Mammary epithelial cell (primary cell): Measurements from ENCODE around the gene ANO7.

Experiments
- EZH2 ChIP-seq: IDR thresholded peaks from 2 replicates; pipeline ENCODE4 v1.6.1; 2012; ENCODE audit warnings: low read length, inconsistent platforms, borderline replicate concordance
- TF ChIP-seq, protein P1 (sequence below), 2 donors: IDR thresholded peaks in 1 of 2; conservative IDR thresholded peaks in 1 of 2; 2 replicates each; pipeline ENCODE4 v1.5.1; 2011 to 2012; ENCODE audit warnings: inconsistent platforms in 2 of 2, low read length in 2 of 2, mild to moderate bottlenecking in 2 of 2, control low read depth in 1 of 2, low read depth in 1 of 2; ENCODE audit not compliant: insufficient read depth in 1 of 2; ENCODE audit errors: extremely low read depth in 1 of 2

DNA sequence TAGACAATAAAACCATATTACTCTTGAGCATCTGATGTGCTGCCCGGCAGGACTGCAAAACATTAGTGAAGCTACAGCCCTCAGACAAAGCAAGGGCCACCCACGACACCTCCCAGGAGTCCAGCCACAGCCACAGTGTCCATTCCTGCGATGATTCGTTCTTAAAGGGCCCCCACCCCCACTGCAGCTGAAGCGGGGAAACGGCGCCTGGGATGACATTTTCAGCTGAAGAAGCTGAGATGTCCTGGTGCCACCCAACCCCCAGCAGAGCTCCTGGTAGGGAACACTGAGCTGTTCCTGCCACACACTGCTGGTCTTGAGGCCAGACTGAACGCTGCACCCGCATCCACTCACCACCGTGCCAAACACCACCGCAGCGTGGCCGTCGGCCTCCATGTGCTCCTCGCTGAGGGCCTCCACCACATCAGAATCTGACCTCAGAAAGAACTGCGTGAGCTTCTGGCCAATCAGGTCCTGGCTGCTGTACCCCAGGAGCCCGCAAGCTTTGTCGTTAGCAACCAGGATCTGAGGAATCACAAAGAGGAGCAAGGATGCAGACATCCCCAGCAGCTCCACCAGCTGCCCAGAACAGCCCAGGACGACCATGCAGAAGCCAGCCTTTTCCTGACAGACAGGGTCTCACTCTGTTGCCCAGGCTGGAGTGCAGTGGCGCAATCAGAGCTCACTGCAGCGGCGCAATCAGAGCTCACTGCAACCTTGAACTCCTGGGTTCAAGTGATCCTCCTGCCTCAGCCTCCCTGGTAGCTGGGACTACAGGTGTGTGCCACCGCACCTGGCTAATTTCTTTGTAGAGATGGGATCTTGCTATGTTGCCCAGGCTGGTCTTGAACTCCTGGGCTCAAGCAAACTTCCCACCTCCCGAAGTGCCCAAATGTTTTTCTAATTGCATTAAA lies 48.7 kb upstream of the ANO7 start:
- TF ChIP-seq, protein P1, sequence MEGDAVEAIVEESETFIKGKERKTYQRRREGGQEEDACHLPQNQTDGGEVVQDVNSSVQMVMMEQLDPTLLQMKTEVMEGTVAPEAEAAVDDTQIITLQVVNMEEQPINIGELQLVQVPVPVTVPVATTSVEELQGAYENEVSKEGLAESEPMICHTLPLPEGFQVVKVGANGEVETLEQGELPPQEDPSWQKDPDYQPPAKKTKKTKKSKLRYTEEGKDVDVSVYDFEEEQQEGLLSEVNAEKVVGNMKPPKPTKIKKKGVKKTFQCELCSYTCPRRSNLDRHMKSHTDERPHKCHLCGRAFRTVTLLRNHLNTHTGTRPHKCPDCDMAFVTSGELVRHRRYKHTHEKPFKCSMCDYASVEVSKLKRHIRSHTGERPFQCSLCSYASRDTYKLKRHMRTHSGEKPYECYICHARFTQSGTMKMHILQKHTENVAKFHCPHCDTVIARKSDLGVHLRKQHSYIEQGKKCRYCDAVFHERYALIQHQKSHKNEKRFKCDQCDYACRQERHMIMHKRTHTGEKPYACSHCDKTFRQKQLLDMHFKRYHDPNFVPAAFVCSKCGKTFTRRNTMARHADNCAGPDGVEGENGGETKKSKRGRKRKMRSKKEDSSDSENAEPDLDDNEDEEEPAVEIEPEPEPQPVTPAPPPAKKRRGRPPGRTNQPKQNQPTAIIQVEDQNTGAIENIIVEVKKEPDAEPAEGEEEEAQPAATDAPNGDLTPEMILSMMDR (conservative IDR thresholded peaks at IDR 0.05 in 1 of 2, IDR thresholded peaks at IDR 0.05 in 1 of 2; ENCODE audit: extremely low read depth in 1 of 2, insufficient read depth in 1 of 2, low read depth in 1 of 2, low read length in 2 of 2), result no peak
- no peak for TF ChIP-seq EZH2
